Suprapubic skin (tissue), 4 donors: ENCODE data around the gene RMI2.

ENCODE experiments used
- CTCF ChIP-seq, 2 donors: fragments of 200-600 bp in 1 of 2; fragments of 450-650 bp in 1 of 2; sonication (generic) in 1 of 2; IDR thresholded peaks; one replicate each; pipeline ENCODE4 v1.5.1; 2016 to 2019; ENCODE audit warnings: antibody characterized with exemption in 2 of 2, mild to moderate bottlenecking in 1 of 2, moderate library complexity in 1 of 2
- EP300 ChIP-seq: sonication (generic); formaldehyde crosslinking; IDR thresholded peaks from one replicate; pipeline ENCODE4 v1.6.1; 2017; ENCODE audit warnings: antibody characterized with exemption
- POLR2A ChIP-seq, 2 donors: fragments of 450-650 bp; IDR thresholded peaks; one replicate each; pipeline ENCODE4 v1.6.1; 2017; ENCODE audit warnings: antibody characterized with exemption in 2 of 2, mild to moderate bottlenecking in 2 of 2, moderate library complexity in 2 of 2
- POLR2AphosphoS5 ChIP-seq, 3 donors: sonication (generic); formaldehyde crosslinking; IDR thresholded peaks; one replicate each; pipeline ENCODE4 v1.6.1; 2017; ENCODE audit warnings: antibody characterized with exemption in 3 of 3

GRCh38 chr16:11329891-11330290 is 15.4 kb upstream of the RMI2 start:
- TF ChIP-seq POLR2AphosphoS5 (IDR thresholded peaks at IDR 0.05), result no peak
- TF ChIP-seq CTCF (IDR thresholded peaks at IDR 0.05), result no peak
- TF ChIP-seq POLR2A (IDR thresholded peaks at IDR 0.05), result no peak
- TF ChIP-seq EP300, result no peak
